Measurements from ENCODE around the gene WNT4.

WNT4 gene

GRCh38 chr1:22127731-22128130, 15.2 kb downstream of the WNT4 start:
- no peak overlapping the region for H3K9ac ChIP-seq (ENCODE audit: low read depth, low read length)
- no peak overlapping the region for H3K27ac ChIP-seq (ENCODE audit: low read length)
- ATAC-seq (ENCODE audit: insufficient read depth, low read depth): no peak
- no peaks in the 10 kb centered on the region for H3K79me2 ChIP-seq (ENCODE audit: insufficient read depth, low read length)
- no peak overlapping the region for H2AFZ ChIP-seq (ENCODE audit: low read depth, low read length)
- H3K4me2 ChIP-seq (ENCODE audit: insufficient read depth, low read length): no peak overlapping the region
- H3K4me3 ChIP-seq (ENCODE audit: low read depth in 1 of 2, low read length in 2 of 2): no peak overlapping the region
- H3K4me1 ChIP-seq (ENCODE audit: insufficient read depth, low read length): no peaks in the 10 kb centered on the region
- TF ChIP-seq EZH2 (IDR thresholded peaks at IDR 0.05; ENCODE audit: borderline replicate concordance, low read depth, low read length, severe bottlenecking) (no peak), CTCF (IDR thresholded peaks at IDR 0.05; ENCODE audit: borderline replicate concordance, extremely low read depth, low read length, poor library complexity, severe bottlenecking) (no peak)
- H3K9me3 ChIP-seq (ENCODE audit: insufficient read depth, low read length, severe bottlenecking): no peaks in the 10 kb centered on the region
- no peaks in the 10 kb centered on the region for H3K27me3 ChIP-seq (ENCODE audit: insufficient read depth, low read length, poor library complexity)
- H3K36me3 ChIP-seq (ENCODE audit: insufficient read depth, low read length): no peaks in the 10 kb centered on the region
- DNase-seq: no peak
- H4K20me1 ChIP-seq (ENCODE audit: insufficient read depth, low read length): peaks cover 51% of the 10 kb centered on the region

- no peak overlapping the region for H3K27ac ChIP-seq (ENCODE audit: low read length)
- ATAC-seq (ENCODE audit: insufficient read depth, low read depth): no peak
- DNase-seq: no peak
- no peak overlapping the region for H2AFZ ChIP-seq (ENCODE audit: low read depth, low read length)
- no peaks in the 10 kb centered on the region for H3K27me3 ChIP-seq (ENCODE audit: insufficient read depth, low read length, poor library complexity)
- TF ChIP-seq EZH2 (IDR thresholded peaks at IDR 0.05; ENCODE audit: borderline replicate concordance, low read depth, low read length, severe bottlenecking) (no peak), CTCF (IDR thresholded peaks at IDR 0.05; ENCODE audit: borderline replicate concordance, extremely low read depth, low read length, poor library complexity, severe bottlenecking) (no peak)
- H3K9me3 ChIP-seq (ENCODE audit: insufficient read depth, low read length, severe bottlenecking): no peaks in the 10 kb centered on the region
- H3K9ac ChIP-seq (ENCODE audit: low read depth, low read length): no peak overlapping the region
- no peaks in the 10 kb centered on the region for H3K79me2 ChIP-seq (ENCODE audit: insufficient read depth, low read length)
- no peak overlapping the region for H3K4me3 ChIP-seq (ENCODE audit: low read depth in 1 of 2, low read length in 2 of 2)
- no peaks in the 10 kb centered on the region for H3K36me3 ChIP-seq (ENCODE audit: insufficient read depth, low read length)
- H4K20me1 ChIP-seq (ENCODE audit: insufficient read depth, low read length): peaks cover 51% of the 10 kb centered on the region
- H3K4me1 ChIP-seq (ENCODE audit: insufficient read depth, low read length): no peaks in the 10 kb centered on the region
- H3K4me2 ChIP-seq (ENCODE audit: insufficient read depth, low read length): no peak overlapping the region
Observed at GRCh38 chr1:22127248-22127647, 15.6 kb downstream of the WNT4 start.

- Histone ChIP-seq H4K20me1 (ENCODE audit: insufficient read depth, low read length) (peaks cover 48% of the 10 kb centered on the region), H3K9me3 (ENCODE audit: insufficient read depth, low read length, severe bottlenecking) (no peaks in the 10 kb centered on the region), H3K4me2 (ENCODE audit: insufficient read depth, low read length) (no peak overlapping the region), H3K27me3 (ENCODE audit: insufficient read depth, low read length, poor library complexity) (no peaks in the 10 kb centered on the region), H3K36me3 (ENCODE audit: insufficient read depth, low read length) (no peaks in the 10 kb centered on the region), H3K4me1 (ENCODE audit: insufficient read depth, low read length) (no peaks in the 10 kb centered on the region), H3K4me3 (ENCODE audit: low read depth in 1 of 2, low read length in 2 of 2) (no peak overlapping the region), H3K27ac (ENCODE audit: low read length) (no peak overlapping the region), H2AFZ (ENCODE audit: low read depth, low read length) (no peak overlapping the region), H3K79me2 (ENCODE audit: insufficient read depth, low read length) (no peaks in the 10 kb centered on the region), H3K9ac (ENCODE audit: low read depth, low read length) (no peak overlapping the region)
- no peak for ATAC-seq (ENCODE audit: insufficient read depth, low read depth)
- TF ChIP-seq CTCF (IDR thresholded peaks at IDR 0.05; ENCODE audit: borderline replicate concordance, extremely low read depth, low read length, poor library complexity, severe bottlenecking): no peak
- TF ChIP-seq EZH2 (IDR thresholded peaks at IDR 0.05; ENCODE audit: borderline replicate concordance, low read depth, low read length, severe bottlenecking): no peak
- DNase-seq: no peak
Observed at GRCh38 chr1:22126531-22126930, 16.4 kb downstream of the WNT4 start.

All from DND-41 (cell line).